Heart right ventricle (tissue), 16 donors: ENCODE measurements around the gene ZNF232. TPM values are rescaled to one million over a fixed set of nuclear protein-coding genes. Genes with fewer than 3 reads are reported as not detected.
"Not testable (repeated sequence)": the region's sequence is repeated elsewhere in the genome, so short reads cannot be mapped to it uniquely, and the experiment has no call there.

Source experiments
- ATAC-seq, 8 donors: fragments of 200-7000 bp; cut with Tn5 transposase; one replicate each; pipeline ENCODE4 v1.9.1; 2020; ENCODE audit warnings: mild to moderate bottlenecking in 8 of 8, moderate library complexity in 8 of 8, moderate number of reproducible peaks in 1 of 8
- DNase-seq, 2 donors: peaks; one replicate each; pipeline ENCODE4 v3.0.0-alpha.2; 2020
- H3K27ac ChIP-seq, 10 donors: fragments of 200-600 bp; sonication (generic) in 2 of 10; one replicate each; pipeline versions ENCODE4 v1.5.0 to v1.8.0; 2020 to 2022; ENCODE audit warnings: mild to moderate bottlenecking in 3 of 10
- H3K27me3 ChIP-seq, 7 donors: fragments of 200-600 bp; one replicate each; pipeline ENCODE4 v1.8.0; 2021 to 2022; ENCODE audit warnings: mild to moderate bottlenecking in 2 of 7
- H3K36me3 ChIP-seq, 9 donors: fragments of 200-600 bp; sonication (generic) in 1 of 9; one replicate each; pipeline versions ENCODE4 v1.5.0 to v1.8.0; 2020 to 2022; ENCODE audit warnings: mild to moderate bottlenecking in 2 of 9
- H3K4me1 ChIP-seq, 9 donors: fragments of 200-600 bp; sonication (generic) in 1 of 9; one replicate each; pipeline versions ENCODE4 v1.5.0 to v1.8.0; 2020 to 2022; ENCODE audit warnings: mild to moderate bottlenecking in 4 of 9
- H3K4me3 ChIP-seq, 10 donors: fragments of 200-600 bp; sonication (generic) in 2 of 10; one replicate each; pipeline versions ENCODE4 v1.5.0 to v1.8.0; 2020 to 2022; ENCODE audit warnings: mild to moderate bottlenecking in 7 of 10, moderate library complexity in 2 of 10
- H3K9me3 ChIP-seq, 11 donors: fragments of 200-600 bp in 10 of 11; sonication (generic) in 2 of 11; one replicate each; pipeline versions ENCODE4 v1.5.0 to v1.8.0; 2013 to 2022; ENCODE audit warnings: mild to moderate bottlenecking in 2 of 11, control low read depth in 1 of 11, moderate library complexity in 1 of 11
- CTCF ChIP-seq, 9 donors: fragments of 200-600 bp; sonication (generic) in 2 of 9; IDR thresholded peaks; one replicate each; pipeline versions ENCODE4 v1.5.0 to v1.8.0; 2021 to 2022; ENCODE audit warnings: antibody characterized with exemption in 9 of 9, mild to moderate bottlenecking in 5 of 9, moderate library complexity in 1 of 9
- WGBS, 2 donors: extraction: QIAGEN DNeasy Blood & Tissue Kit; methylation state at CpG; one replicate each; pipeline ENCODE4 v1.1.7; 2013; ENCODE audit warnings: inconsistent platforms in 1 of 2; 5-methylcytosine and 5-hydroxymethylcytosine counted together
- intact Hi-C, 10 donors: fragments of 100-400 bp; cut with DNase I; formaldehyde crosslinking; loops; one replicate each; pipeline versions ENCODE4 v1.11.1 to v1.14.2; 2022
- polyA plus RNA-seq, 2 donors: library from polyadenylated mRNA; stranded (reverse); fragments of 200-250 nt; gene quantifications; one replicate each; pipeline ENCODE4 v1.2.3, GENCODE V29; 2013
- total RNA-seq, 10 donors: library from RNA; stranded (reverse); fragmentation: NEBNext Ultra II Directional in 3 of 10; extraction: Animal tissue kit (Norgen Biotek cat#: 25700) in 3 of 10; gene quantifications; one replicate each; pipeline versions ENCODE4 v1.2.1 to v1.2.4, GENCODE V29; 2021 to 2023
- donor health status: Arrhythmogenic right ventricular cardiomyopathy.
- donor health status: ischemic (EF 13 %, LVEDD 7.1; RV severe dilation, severe dysfunction).
- donor health status: healthy with polysubstance abuse.
- donor health status: DM: no; HTN: yes; CAD: no.
- donor health status: DM: no; HTN: no; CAD: no.
- donor health status: ischemic (EF 25% LVEDD 6.9; RV normal size, moderate dysfunction).
- donor health status: ischemic (EF 25% LVEDD 5.7; RV mildly dilated, moderate dysfunction).
- donor health status: healthy.
- donor health status: DM: yes; HTN: yes; CAD: no.
- donor health status: Ischemic cardiomyopathy.
- donor health status: ischemic (EF 35%, LVEDD 5.7; RV mildly dilated, moderate dysfunction).
- donor health status: nonischemic (EF 11% LVEDD 7.7; RV severe dilation, severe dysfunction).
- donor health status: DM: yes; HTN: yes; CAD: no.
- donor health status: PGD.
- donor health status: ischemic (EF 29% LVEDD 5.4; RV normal size, mild dysfunction).
- donor health status: nonischemic (EF 23%, LVEDD 6.1; RV moderate dilation, normal function).

Gene ZNF232
- total and polyA plus RNA-seq, 12 donors, result 2.1 to 5.8 (median 4.2) TPM

- ATAC-seq, result no peak
- no peak for DNase-seq
- WGBS, 2 donors, result 88 to 91% methylated on average over 24 of the region's 24 CpGs
These were observed 27.2 kb upstream of the ZNF232 start for GRCh38 chr17:5138616-5139457.

GRCh38 chr17:5138198-5138544, 26.5 kb upstream of the ZNF232 start:
- DNase-seq, H3K4me3 ChIP-seq, ATAC-seq, H3K27me3 ChIP-seq, H3K9me3 ChIP-seq, H3K27ac ChIP-seq, intact Hi-C loops, H3K36me3 ChIP-seq, H3K4me1 ChIP-seq: not testable (repeated sequence)
- WGBS, 2 donors, result 95 to 97% methylated on average over 9 of the region's 9 CpGs

More at GRCh38 chr17:5138616-5139457, 27.2 kb upstream of the ZNF232 start:
- Histone ChIP-seq H3K4me3 (no peak overlapping the region), H3K4me1 (no peaks in the 10 kb centered on the region), H3K27ac (no peak overlapping the region), H3K36me3 (no peaks in the 10 kb centered on the region), H3K9me3 (no peaks in the 10 kb centered on the region), H3K27me3 (no peaks in the 10 kb centered on the region)
- intact Hi-C loops, result no loop called here
- no peak for TF ChIP-seq CTCF (IDR thresholded peaks at IDR 0.05)

GRCh38 chr17:5137511-5138197, 26.0 kb upstream of the ZNF232 start:
- 87 to 90% methylated on average over 15 of the region's 15 CpGs for WGBS, 2 donors
- H3K9me3 ChIP-seq, H3K36me3 ChIP-seq, ATAC-seq, DNase-seq, H3K27ac ChIP-seq, H3K27me3 ChIP-seq, H3K4me1 ChIP-seq, intact Hi-C loops, H3K4me3 ChIP-seq: not testable (repeated sequence)

- intact Hi-C loops, H3K4me3 ChIP-seq, H3K4me1 ChIP-seq, H3K9me3 ChIP-seq, H3K27ac ChIP-seq, H3K36me3 ChIP-seq, ATAC-seq, DNase-seq, H3K27me3 ChIP-seq: not testable (repeated sequence)
- 85 to 86% methylated on average over 14 of the region's 14 CpGs for WGBS, 2 donors
These were observed 25.1 kb upstream of the ZNF232 start for GRCh38 chr17:5136580-5137412.

- Histone ChIP-seq H3K4me3 (no peak overlapping the region), H3K9me3 (no peaks in the 10 kb centered on the region), H3K36me3 (no peaks in the 10 kb centered on the region), H3K27ac (no peak overlapping the region), H3K27me3 (no peaks in the 10 kb centered on the region), H3K4me1 (no peaks in the 10 kb centered on the region)
- no peak for TF ChIP-seq CTCF (IDR thresholded peaks at IDR 0.05)
- no peak for ATAC-seq
- 85 to 86% methylated on average over 14 of the region's 14 CpGs for WGBS, 2 donors
- intact Hi-C loops, result no loop called here
- DNase-seq, result no peak
These were observed 24.3 kb upstream of the ZNF232 start for GRCh38 chr17:5135726-5136579.

DNA sequence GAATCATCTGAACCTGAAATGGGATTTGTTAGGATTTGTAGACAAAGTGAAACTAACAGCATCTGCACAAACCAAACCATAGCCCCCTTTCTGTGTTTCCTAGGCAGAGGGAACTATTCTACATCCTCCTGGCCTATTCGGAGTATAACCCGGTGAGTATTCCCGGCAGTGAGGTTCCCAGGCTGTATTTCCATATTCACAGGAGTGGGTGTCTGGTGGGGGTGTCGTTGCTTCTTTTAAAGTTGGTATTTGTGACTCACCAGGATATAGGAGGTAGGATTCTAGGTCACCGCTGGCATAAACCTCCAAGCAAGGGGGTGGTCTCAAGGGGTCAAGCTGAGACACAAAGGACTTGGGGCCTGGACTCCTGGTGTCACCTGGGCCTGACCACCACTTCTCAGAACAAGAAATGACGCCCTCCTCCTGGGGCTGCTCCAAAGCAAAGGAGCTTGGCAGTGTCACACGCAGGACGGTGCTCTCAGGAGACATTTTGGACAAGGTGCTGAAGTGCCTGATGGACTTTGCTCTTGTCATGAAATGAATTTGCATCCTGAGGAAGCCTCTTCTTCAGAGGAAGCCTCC, 23.5 kb upstream of the ZNF232 start:
- H3K27ac ChIP-seq, intact Hi-C loops, H3K9me3 ChIP-seq, H3K4me3 ChIP-seq, ATAC-seq, H3K36me3 ChIP-seq, H3K4me1 ChIP-seq, H3K27me3 ChIP-seq, DNase-seq: not testable (repeated sequence)
- WGBS, 2 donors, result 77 to 80% methylated on average over 8 of the region's 8 CpGs

GRCh38 chr17:5134571-5134970, 22.9 kb upstream of the ZNF232 start:
- ATAC-seq, H3K9me3 ChIP-seq, H3K36me3 ChIP-seq, H3K4me1 ChIP-seq, intact Hi-C loops, H3K27ac ChIP-seq, DNase-seq, H3K4me3 ChIP-seq: not testable (repeated sequence)
- WGBS, 2 donors, result 86 to 87% methylated on average over 11 of the region's 11 CpGs
- peaks cover 0 to 11% (median 0%) of the 10 kb centered on the region in 7 donors for H3K27me3 ChIP-seq

DNA sequence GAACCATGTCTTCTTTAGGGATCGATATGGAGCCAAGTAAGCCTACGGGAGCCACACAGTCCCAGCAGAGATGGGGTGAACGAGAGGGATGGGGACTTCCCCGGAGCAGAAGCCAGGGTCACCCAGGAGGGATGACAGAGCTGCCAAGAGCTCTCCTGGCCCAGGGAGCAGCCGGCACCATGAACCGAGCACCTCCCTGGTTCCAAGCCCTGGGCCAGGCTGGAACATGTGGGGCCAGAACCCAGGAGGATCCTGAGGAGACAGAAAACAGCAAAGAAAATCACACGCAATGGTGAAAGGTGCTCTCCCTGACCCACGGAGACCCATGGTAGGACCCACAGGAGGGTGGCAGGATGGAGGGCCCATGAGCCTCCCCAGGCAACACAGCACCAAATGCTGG, 22.3 kb upstream of the ZNF232 start:
- H3K4me3 ChIP-seq, H3K36me3 ChIP-seq, H3K4me1 ChIP-seq, H3K27ac ChIP-seq, DNase-seq, intact Hi-C loops, H3K9me3 ChIP-seq, ATAC-seq: not testable (repeated sequence)
- peaks cover 0 to 11% (median 0%) of the 10 kb centered on the region in 7 donors for H3K27me3 ChIP-seq
- WGBS, 2 donors, result 80 to 84% methylated on average over 8 of the region's 8 CpGs
